ENCODE data around the gene DNAL1. TPM values are rescaled to one million over a fixed set of nuclear protein-coding genes. Genes with fewer than 3 reads are reported as not detected.

DNAL1 gene
- total RNA-seq, 1 experiment from 2014 or later, result 25.5 TPM

DNA sequence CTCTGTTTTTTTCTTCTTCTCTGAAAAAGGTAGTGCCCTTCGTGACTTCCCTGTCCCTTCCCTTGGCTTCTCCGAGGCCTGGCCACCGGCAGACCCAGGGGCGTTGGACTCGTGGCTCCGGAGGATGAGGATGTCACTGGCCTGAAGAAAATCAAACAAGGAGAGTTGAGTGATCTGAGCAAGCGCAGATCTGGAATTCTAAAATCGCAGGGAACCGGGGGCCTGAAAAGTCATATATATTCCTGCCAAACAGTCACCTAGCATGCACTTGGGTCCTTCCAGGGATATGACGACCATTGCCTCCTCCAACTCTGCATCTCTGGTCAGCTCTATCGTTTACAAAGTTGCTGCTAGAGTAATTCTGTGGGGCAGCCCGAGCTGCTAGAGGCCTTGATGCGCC lies 74.6 kb downstream of the DNAL1 start:
- intact Hi-C loops (cut with micrococcal nuclease; ENCODE audit: unreplicated experiment), result loop anchor here (10.0 kb wide), 1 partner anchor 1205 kb away; no protein-coding TSS in a partner anchor
- Histone ChIP-seq H3K36me3 (ENCODE audit: low read depth) (peaks cover 31% of the 10 kb centered on the region), H3K27ac (no peak overlapping the region), H3K9me2 (ENCODE audit: insufficient read depth) (no peaks in the 10 kb centered on the region), H3K79me2 (ENCODE audit: low read depth) (peaks cover 17% of the 10 kb centered on the region; the same call in 1 of the 2 replicates), H3K4me3 (no peak overlapping the region), H3K4me2 (no peak overlapping the region), H3K4me1 (replicated peaks; ENCODE audit: insufficient read depth) (peaks cover 24% of the 10 kb centered on the region), H3F3A (ENCODE audit: insufficient read depth, low read depth) (peaks cover 69% of the 10 kb centered on the region), H3K27me3 (ENCODE audit: insufficient read depth, low read depth) (no peaks in the 10 kb centered on the region), H4K20me1 (ENCODE audit: insufficient read depth) (no peaks in the 10 kb centered on the region; the same call in none of the 2 replicates), H3K9me3 (ENCODE audit: insufficient read depth, low read depth) (no peaks in the 10 kb centered on the region), H2AFZ (no peak overlapping the region)
- no peak for TF ChIP-seq EZH2 (IDR thresholded peaks at IDR 0.05; ENCODE audit: low read depth)
- TF ChIP-seq, protein P1, sequence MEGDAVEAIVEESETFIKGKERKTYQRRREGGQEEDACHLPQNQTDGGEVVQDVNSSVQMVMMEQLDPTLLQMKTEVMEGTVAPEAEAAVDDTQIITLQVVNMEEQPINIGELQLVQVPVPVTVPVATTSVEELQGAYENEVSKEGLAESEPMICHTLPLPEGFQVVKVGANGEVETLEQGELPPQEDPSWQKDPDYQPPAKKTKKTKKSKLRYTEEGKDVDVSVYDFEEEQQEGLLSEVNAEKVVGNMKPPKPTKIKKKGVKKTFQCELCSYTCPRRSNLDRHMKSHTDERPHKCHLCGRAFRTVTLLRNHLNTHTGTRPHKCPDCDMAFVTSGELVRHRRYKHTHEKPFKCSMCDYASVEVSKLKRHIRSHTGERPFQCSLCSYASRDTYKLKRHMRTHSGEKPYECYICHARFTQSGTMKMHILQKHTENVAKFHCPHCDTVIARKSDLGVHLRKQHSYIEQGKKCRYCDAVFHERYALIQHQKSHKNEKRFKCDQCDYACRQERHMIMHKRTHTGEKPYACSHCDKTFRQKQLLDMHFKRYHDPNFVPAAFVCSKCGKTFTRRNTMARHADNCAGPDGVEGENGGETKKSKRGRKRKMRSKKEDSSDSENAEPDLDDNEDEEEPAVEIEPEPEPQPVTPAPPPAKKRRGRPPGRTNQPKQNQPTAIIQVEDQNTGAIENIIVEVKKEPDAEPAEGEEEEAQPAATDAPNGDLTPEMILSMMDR (conservative IDR thresholded peaks at IDR 0.05), result no peak
- CTCF ChIA-PET, result interaction anchor here (0.6 kb wide), 1 partner anchor 596 kb away, joined by 4 read pairs; no protein-coding TSS in a partner anchor
- POLR2A ChIA-PET (ENCODE audit: unreplicated experiment), result no interaction called here
- no peak for DNase-seq
- no TSS peak for BruUV-seq (replicated peaks)

DNA sequence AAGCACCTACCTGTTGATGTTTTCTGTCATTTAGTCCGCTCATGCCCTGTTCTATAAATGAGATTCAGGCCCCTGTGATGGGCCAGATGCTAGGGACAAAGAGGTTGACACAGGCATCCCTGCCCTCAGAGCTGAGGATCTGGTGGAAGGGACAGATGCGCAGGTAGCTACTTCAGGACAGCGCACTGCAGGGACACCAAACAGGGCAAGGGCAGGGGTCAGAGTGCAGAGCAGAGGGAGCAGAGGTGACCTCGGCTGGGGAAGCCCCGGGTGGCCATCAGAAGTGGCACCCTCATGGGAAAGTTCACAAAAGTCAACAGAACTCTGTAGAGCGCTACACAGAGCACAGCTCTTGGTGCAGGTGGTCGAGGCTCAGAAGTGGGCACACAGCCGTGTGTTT lies 75.0 kb downstream of the DNAL1 start:
- ChIA-PET POLR2A (ENCODE audit: unreplicated experiment) (no interaction called here), CTCF (interaction anchor here (0.6 kb wide), 1 partner anchor 596 kb away, joined by 4 read pairs; no protein-coding TSS in a partner anchor)
- no peaks in the 10 kb centered on the region; the same call in none of the 2 replicates for H4K20me1 ChIP-seq (ENCODE audit: insufficient read depth)
- intact Hi-C loops (cut with micrococcal nuclease; ENCODE audit: unreplicated experiment), result loop anchor here (5.0 to 10.0 kb wide), 3 partner anchors 315 to 1205 kb away; no protein-coding TSS in a partner anchor
- H3K79me2 ChIP-seq (ENCODE audit: low read depth), result peaks cover 17% of the 10 kb centered on the region; the same call in 1 of the 2 replicates
- no peak for DNase-seq
- TF ChIP-seq EZH2 (IDR thresholded peaks at IDR 0.05; ENCODE audit: low read depth), result no peak
- TF ChIP-seq, protein P1 (conservative IDR thresholded peaks at IDR 0.05), result no peak
- H3K27me3 ChIP-seq (ENCODE audit: insufficient read depth, low read depth), result no peaks in the 10 kb centered on the region
- peaks cover 25% of the 10 kb centered on the region for H3K4me1 ChIP-seq (replicated peaks; ENCODE audit: insufficient read depth)
- no peak overlapping the region for H2AFZ ChIP-seq
- no peaks in the 10 kb centered on the region for H3K9me2 ChIP-seq (ENCODE audit: insufficient read depth)
- peaks cover 69% of the 10 kb centered on the region for H3F3A ChIP-seq (ENCODE audit: insufficient read depth, low read depth)
- H3K4me3 ChIP-seq, result no peak overlapping the region
- no peak overlapping the region for H3K27ac ChIP-seq
- H3K4me2 ChIP-seq, result no peak overlapping the region
- no peaks in the 10 kb centered on the region for H3K9me3 ChIP-seq (ENCODE audit: insufficient read depth, low read depth)
- peaks cover 31% of the 10 kb centered on the region for H3K36me3 ChIP-seq (ENCODE audit: low read depth)
- BruUV-seq (replicated peaks), result no TSS peak

DNA sequence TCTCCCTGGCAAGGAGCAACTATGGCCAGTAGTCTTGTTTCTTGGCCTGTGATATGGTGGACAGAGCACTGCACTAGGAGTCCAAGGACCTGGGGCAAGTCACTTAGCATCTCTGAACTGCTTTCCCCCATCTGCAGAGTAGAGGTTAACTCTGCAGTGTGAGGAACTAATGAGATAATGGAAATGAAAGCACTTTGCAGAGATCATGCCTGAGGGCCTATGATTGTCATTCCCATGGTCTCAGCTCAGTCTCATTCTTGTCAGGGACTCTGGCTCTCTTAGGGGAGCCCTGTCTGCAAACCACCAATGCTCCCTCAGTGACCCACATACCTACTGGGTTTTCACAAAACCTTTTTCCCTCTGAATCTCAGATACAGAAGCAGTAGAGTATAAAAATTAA lies 75.8 kb downstream of the DNAL1 start:
- TF ChIP-seq, protein P1 (conservative IDR thresholded peaks at IDR 0.05), result no peak
- no peak for TF ChIP-seq EZH2 (IDR thresholded peaks at IDR 0.05; ENCODE audit: low read depth)
- H3K27ac ChIP-seq, result no peak overlapping the region
- peaks cover 36% of the 10 kb centered on the region for H3K36me3 ChIP-seq (ENCODE audit: low read depth)
- ChIA-PET POLR2A (ENCODE audit: unreplicated experiment) (no interaction called here), CTCF (no interaction called here)
- H3K79me2 ChIP-seq (ENCODE audit: low read depth), result peaks cover 17% of the 10 kb centered on the region; the same call in 1 of the 2 replicates
- H3K4me2 ChIP-seq, result no peak overlapping the region
- no peaks in the 10 kb centered on the region; the same call in 1 of the 2 replicates for H4K20me1 ChIP-seq (ENCODE audit: insufficient read depth)
- no peaks in the 10 kb centered on the region for H3K9me2 ChIP-seq (ENCODE audit: insufficient read depth)
- no peaks in the 10 kb centered on the region for H3K9me3 ChIP-seq (ENCODE audit: insufficient read depth, low read depth)
- H2AFZ ChIP-seq, result no peak overlapping the region
- BruUV-seq (replicated peaks), result no TSS peak
- intact Hi-C loops (cut with micrococcal nuclease; ENCODE audit: unreplicated experiment), result loop anchor here (5.0 to 10.0 kb wide), 2 partner anchors 314 to 548 kb away; no protein-coding TSS in a partner anchor
- H3K4me1 ChIP-seq (replicated peaks; ENCODE audit: insufficient read depth), result peaks cover 28% of the 10 kb centered on the region
- no peaks in the 10 kb centered on the region for H3K27me3 ChIP-seq (ENCODE audit: insufficient read depth, low read depth)
- H3K4me3 ChIP-seq, result no peak overlapping the region
- H3F3A ChIP-seq (ENCODE audit: insufficient read depth, low read depth), result peaks cover 70% of the 10 kb centered on the region
- no peak for DNase-seq

All from PC-9 (cell line).